NCI-H1417 (cell line): Measurements from ENCODE around the gene CDHR1.

ENCODE experiments used
- DNase-seq, 3 experiments: peaks; one replicate each; lab custom pipeline; 2025; lab: John Stamatoyannopoulos, UW

The CDHR1 gene

GRCh38 chr10:84200537-84201243 is 6.4 kb downstream of the CDHR1 start:
- DNase-seq, result no peak

DNA sequence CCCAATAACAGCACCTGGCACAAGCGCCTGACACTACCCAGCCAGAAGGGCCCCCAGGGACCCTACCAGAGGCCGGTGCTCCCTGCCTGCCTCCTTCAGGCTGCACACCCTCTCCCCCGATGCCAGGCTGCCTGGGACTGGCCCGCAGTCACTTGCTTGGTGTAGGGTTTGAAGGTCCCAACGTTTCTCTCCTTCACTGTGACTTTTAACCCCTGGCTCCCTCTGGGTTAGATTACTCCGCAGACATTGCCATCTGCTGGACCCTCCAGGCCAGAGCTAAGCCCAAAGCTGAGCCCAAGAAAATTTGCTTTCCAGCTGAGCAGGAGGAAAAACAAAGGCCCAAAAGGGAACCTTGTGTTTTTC is 6.9 kb downstream of the CDHR1 start:
- DNase-seq, result no peak

DNA sequence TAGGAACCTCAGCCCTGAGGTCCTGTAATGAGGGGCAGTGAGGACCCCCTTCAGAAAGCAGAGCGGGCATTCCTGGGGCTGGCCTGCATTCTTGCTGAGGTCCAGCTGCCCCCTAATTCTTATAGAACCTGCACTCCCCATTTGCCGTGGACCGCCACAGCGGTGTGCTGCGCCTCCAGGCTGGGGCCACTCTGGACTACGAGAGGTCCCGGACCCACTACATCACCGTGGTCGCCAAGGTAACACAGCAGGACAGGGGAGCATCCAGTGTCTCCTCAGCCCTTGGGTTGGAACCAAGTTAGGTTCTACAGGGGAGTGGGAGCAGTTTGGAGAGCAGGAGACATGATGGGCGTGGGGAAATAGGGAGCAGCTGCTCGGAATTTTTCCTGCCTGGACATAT is 7.3 kb downstream of the CDHR1 start:
- no peak for DNase-seq

GRCh38 chr10:84202349-84202748 is 8.0 kb downstream of the CDHR1 start:
- no peak for DNase-seq

GRCh38 chr10:84204122-84204521 is 9.8 kb downstream of the CDHR1 start:
- DNase-seq, result no peak

- no peak for DNase-seq
Measured at GRCh38 chr10:84204610-84205009, 10.3 kb downstream of the CDHR1 start.

GRCh38 chr10:84205049-84205852 is 10.9 kb downstream of the CDHR1 start:
- DNase-seq, result peak; percentile 8 to 62 (median 42)

DNA sequence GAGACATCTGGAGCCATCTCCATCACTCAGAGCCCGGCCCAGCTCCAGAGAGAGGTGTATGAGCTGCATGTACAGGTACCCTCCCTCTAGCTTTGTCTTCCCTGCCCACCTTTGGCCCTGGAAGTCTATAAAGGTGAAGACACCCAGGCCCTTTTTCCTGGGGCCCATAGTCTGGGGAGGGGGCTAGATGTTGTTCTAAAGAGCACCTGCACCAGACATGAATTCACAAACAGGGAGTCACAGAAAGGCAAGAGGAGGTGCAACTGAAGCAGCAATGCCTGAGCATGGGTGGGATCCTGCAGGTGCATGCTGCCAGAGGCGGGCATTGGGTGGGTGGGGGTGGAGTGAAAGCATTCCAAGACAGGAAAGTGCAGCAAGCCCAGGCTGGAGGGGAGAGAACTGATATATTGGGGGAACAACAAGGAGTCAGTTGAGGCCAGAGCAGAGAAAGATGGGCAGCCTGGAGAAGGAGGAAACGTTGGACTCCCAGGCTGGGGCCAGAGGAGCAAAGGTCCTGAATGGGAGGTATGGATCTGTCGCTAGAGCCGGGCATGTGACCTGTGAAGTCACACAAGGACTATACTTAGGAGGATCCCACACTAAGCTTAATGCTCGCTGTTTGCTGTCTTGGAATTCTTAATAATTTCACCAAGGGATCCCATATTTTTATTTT is 11.7 kb downstream of the CDHR1 start:
- no peak for DNase-seq

DNA sequence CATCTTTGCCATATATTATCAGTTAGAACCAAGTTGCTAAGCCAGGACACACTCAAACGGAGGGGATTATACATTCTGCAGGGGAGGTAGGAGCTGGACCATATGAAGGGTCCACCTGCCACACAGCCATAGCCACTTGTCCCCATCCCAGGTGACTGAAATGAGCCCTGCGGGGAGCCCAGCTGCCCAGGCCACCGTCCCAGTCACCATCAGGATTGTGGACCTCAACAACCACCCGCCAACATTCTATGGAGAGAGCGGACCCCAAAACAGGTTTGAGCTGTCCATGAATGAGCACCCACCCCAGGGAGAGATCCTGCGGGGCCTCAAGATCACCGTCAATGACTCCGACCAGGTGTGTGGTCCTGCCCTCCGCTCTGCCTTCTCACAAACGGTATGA is 13.7 kb downstream of the CDHR1 start:
- no peak for DNase-seq

DNA sequence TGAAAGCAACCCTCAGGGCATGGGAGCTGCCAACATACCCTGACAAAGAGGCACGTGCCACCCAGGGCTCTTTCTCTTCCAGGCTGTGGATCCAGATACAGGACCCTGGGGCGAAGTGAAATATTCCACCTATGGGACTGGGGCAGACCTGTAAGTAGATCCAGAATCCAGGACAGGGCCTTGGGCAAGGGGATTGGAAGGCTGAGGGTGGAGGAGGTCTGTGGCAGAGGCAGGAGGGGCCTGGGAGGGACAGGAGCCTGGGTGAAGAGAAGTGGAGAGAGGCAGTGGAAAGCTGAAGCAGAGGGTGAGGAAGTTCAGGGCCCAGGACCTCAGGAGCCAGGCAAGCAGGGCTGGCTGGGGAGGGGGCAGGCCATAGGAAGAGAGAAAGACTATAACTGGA is 17.2 kb downstream of the CDHR1 start:
- no peak for DNase-seq

DNA sequence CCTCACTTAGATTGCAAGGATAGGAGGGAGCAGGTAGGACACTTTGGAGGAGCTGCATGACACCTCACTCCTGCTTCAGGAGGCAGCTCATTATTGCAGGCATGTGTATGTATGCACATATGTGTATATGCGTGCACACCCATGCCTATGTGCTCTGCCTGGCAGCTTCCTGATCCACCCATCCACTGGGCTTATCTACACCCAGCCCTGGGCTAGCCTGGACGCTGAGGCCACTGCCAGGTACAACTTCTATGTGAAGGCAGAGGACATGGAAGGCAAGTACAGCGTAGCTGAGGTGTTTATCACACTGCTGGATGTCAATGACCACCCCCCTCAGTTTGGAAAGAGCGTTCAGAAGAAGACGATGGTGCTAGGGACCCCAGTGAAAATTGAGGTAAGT is 17.7 kb downstream of the CDHR1 start:
- DNase-seq, result no peak

- DNase-seq, result no peak
Measured at GRCh38 chr10:84213076-84213475, 18.7 kb downstream of the CDHR1 start.

GRCh38 chr10:84214046-84214572 is 19.8 kb downstream of the CDHR1 start:
- no peak for DNase-seq

- DNase-seq, result peak in 2 of 3 experiments; percentile 2 to 5
Measured at GRCh38 chr10:84214612-84215235, 20.4 kb downstream of the CDHR1 start.

DNA sequence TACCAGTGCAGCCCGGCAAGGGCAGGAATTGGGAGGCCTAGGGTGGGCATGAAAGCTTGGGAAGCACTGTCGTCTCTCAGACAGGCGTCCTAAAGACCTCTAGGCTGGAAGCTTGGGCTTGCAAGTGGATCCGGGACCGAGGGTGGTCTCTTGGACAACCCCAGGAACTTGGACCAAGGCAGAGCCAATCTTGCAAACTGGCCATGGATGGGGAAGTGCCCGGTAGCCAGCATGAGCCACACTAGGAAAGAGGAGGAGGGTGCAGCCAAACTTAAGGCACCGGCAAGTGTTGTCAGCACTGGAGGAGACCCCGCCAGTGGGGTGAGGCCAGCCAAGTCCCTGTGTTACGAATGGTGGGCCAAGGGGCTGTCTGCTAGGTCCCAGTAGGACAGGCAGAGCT is 22.5 kb downstream of the CDHR1 start:
- no peak for DNase-seq

- DNase-seq, result no peak
Measured at GRCh38 chr10:84217746-84218145, 23.4 kb downstream of the CDHR1 start.

- no peak for DNase-seq
Measured at GRCh38 chr10:84221916-84222315, 27.6 kb downstream of the CDHR1 start.

DNA sequence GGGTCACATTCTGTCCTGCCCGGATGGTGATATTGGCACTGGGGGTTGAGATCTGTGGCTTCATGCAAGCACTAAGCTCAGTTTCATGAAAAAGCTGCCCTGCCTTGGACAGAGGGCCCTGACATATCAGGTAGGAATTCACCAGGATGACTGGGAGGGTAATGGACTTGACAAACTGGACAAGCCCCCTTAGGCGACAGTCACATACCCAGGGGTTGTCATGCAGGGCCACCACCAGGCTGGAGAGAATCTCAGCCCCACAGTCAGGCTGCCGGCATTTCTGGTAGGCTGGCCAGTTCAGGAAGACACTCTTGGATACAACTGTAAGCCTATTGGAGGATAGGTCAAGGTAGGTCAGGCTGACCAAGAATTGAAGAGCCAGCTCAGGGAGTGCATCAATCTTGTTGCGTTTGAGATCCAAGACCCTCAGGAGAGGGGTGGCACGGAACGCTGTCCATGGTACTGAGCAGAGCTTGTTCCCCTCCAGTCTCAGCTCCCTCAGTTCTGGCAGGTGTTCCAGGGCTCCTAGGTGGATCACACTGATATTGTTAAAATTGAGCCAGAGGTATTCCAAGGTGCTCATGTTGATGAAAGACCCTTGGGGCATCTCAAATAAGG is 30.2 kb downstream of the CDHR1 start:
- no peak for DNase-seq

DNA sequence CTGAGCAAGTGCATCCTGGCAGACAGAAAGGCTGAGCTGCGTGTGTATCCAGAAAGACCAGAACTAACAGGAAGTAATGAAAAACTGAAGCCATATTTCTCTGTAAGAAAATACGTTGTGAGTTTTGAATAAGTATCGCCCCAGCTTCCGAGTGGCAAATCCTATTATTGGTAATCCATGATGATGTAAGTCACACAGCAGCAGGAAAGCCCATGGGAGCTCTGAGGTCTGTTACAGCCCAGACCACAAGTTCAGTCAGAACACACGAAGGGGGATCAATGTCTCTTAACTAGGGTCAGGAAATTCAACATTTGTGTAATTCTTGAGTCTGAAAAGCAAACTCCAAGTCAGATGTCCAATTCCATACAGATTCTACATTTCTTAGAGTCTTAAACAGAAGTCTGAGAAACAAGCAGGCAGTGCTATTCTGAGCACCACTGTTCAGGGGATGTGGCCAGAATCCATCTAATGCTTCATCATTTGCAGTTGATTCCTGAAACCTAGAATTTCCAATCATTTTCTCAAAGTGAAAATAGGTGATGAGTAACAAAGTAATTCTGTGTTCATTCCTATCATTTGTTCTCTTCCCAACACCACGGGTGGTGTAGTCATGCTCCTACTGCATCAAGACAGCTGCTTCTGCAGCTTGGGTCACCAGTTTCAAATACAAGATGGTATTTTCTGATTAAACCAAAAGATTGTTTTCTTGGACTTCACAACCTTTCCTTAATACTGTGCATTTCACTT is 31.3 kb downstream of the CDHR1 start, which contains the start of gene LRIT2:
TSS of gene LRIT2 (minus strand) at position 118 of the 747 bp plus-strand sequence. CDS start at position 94, 24 bp downstream.
- DNase-seq, result no peak

- no peak for DNase-seq
Measured at GRCh38 chr10:84226616-84227015, 32.3 kb downstream of the CDHR1 start.

DNA sequence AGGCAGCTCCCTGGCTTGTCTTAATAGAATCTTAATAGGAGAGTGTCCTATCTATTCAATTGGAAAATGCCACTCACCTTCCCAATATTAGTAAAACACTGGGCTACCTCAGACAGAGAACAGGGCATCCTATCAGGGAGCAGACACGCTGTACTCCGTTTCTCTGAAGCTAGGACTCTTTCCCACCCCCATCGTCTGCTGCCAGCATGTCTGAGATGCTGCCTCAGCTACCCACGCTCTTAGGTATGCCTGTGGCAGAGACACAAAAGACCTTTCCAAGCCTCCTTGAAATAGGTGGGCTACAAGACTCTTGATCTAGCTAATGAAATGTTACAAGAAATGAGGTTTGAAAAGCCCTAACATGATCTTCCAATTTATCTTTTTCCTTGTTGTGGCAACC is 33.5 kb downstream of the CDHR1 start:
- no peak for DNase-seq
